IMR-90 (cell line): ENCODE measurements around the gene MYH9. TPM values are rescaled to one million over a fixed set of nuclear protein-coding genes. Genes with fewer than 3 reads are reported as not detected.

ENCODE experiments used
- ATAC-seq: fragments of 200-7000 bp; cut with Tn5 transposase; 2 replicates; pipeline ENCODE4 v1.9.1; 2020; ENCODE audit warnings: low read depth, mild to moderate bottlenecking, moderate library complexity
- BruUV-seq: library from RNA; stranded (reverse); fragments of 400-500 nt; replicated peaks from 2 replicates; lab custom pipeline; 2021; lab: Mats Ljungman, UMichigan
- CTCF ChIA-PET: fragments of 300-600 bp; formaldehyde crosslinking; extraction: SDS; loops from one replicate; lab custom pipeline; 2021; ENCODE audit warnings: antibody characterized with exemption; lab: Yijun Ruan, JAX
- POLR2A ChIA-PET: fragments of 300-600 bp; sonication (Branson Sonifier 250); formaldehyde crosslinking; loops from one replicate; lab custom pipeline; 2022; ENCODE audit warnings: antibody characterized with exemption; ENCODE audit not compliant: unreplicated experiment; lab: Charles Lee
- DNase-seq: peaks from one replicate; pipeline ENCODE4 v3.0.0; 2013
- H2AFZ ChIP-seq: replicated peaks from 2 replicates; pipeline ENCODE3; 2013; ENCODE audit warnings: low read length, mild to moderate bottlenecking; ENCODE audit not compliant: poor library complexity
- H2AK5ac ChIP-seq: 2 replicates; pipeline ENCODE4 v1.6.1; 2013; ENCODE audit warnings: low read depth, low read length, inconsistent platforms
- H2AK9ac ChIP-seq: replicated peaks from 2 replicates; pipeline ENCODE3; 2013; ENCODE audit warnings: mild to moderate bottlenecking, low read depth, low read length, moderate library complexity; ENCODE audit not compliant: poor library complexity
- H2BK120ac ChIP-seq: 2 replicates; pipeline ENCODE4 v1.6.1; 2013; ENCODE audit warnings: low read depth, low read length, inconsistent platforms
- H2BK15ac ChIP-seq: 3 replicates; pipeline ENCODE4 v1.6.1; 2013; ENCODE audit warnings: low read depth, low read length, inconsistent platforms
- H2BK20ac ChIP-seq: 2 replicates; pipeline ENCODE4 v1.6.1; 2013; ENCODE audit warnings: low read depth, mild to moderate bottlenecking, inconsistent platforms, low read length, moderate library complexity
- H2BK5ac ChIP-seq: 2 replicates; pipeline ENCODE4 v1.6.1; 2013; ENCODE audit warnings: mild to moderate bottlenecking, low read depth, low read length, inconsistent platforms; ENCODE audit not compliant: poor library complexity, severe bottlenecking
- H3K14ac ChIP-seq: replicated peaks from 2 replicates; pipeline ENCODE4 v1.6.1; 2013; ENCODE audit warnings: low read depth, low read length, inconsistent platforms
- H3K18ac ChIP-seq: 2 replicates; pipeline ENCODE4 v1.6.1; 2013; ENCODE audit warnings: low read depth, low read length, control low read depth
- H3K23ac ChIP-seq: 2 replicates; pipeline ENCODE4 v1.6.1; 2013; ENCODE audit warnings: low read depth, low read length, inconsistent platforms
- H3K27ac ChIP-seq: 2 replicates; pipeline ENCODE4 v1.5.1; 2013; ENCODE audit warnings: mild to moderate bottlenecking, control low read depth, low read length; ENCODE audit not compliant: insufficient read depth
- H3K27me3 ChIP-seq: 2 replicates; pipeline ENCODE4 v1.6.1; 2013; ENCODE audit warnings: low read length; ENCODE audit not compliant: control insufficient read depth, insufficient read depth
- H3K36me3 ChIP-seq: 2 replicates; pipeline ENCODE4 v1.6.1; 2013; ENCODE audit warnings: low read length, mixed read lengths; ENCODE audit not compliant: control insufficient read depth, insufficient read depth
- H3K4ac ChIP-seq: 2 replicates; pipeline ENCODE4 v1.6.1; 2013; ENCODE audit warnings: low read depth, low read length, inconsistent platforms
- H3K4me1 ChIP-seq: 2 replicates; pipeline ENCODE4 v1.6.1; 2013; ENCODE audit warnings: low read length, mixed read lengths; ENCODE audit not compliant: control insufficient read depth, insufficient read depth
- H3K4me2 ChIP-seq: 2 replicates; pipeline ENCODE4 v1.6.1; 2013; ENCODE audit warnings: low read depth, mild to moderate bottlenecking, control low read depth, low read length, moderate library complexity
- H3K4me3 ChIP-seq: 2 replicates; pipeline ENCODE4 v1.5.1; 2013; ENCODE audit warnings: low read depth, mild to moderate bottlenecking, control low read depth, low read length, moderate library complexity; ENCODE audit not compliant: insufficient read depth
- H3K56ac ChIP-seq: 2 replicates; pipeline ENCODE4 v1.6.1; 2013; ENCODE audit warnings: low read length, inconsistent platforms; ENCODE audit not compliant: insufficient read depth; ENCODE audit errors: extremely low read depth
- H3K79me1 ChIP-seq, 2 experiments: 2 replicates each; pipeline ENCODE4 v1.6.1; 2013; ENCODE audit warnings: low read length in 2 of 2, inconsistent platforms in 1 of 2, low read depth in 1 of 2
- H3K9ac ChIP-seq: 2 replicates; pipeline ENCODE4 v1.6.1; 2013; ENCODE audit warnings: low read depth, low read length, control low read depth
- H3K9me1 ChIP-seq: 2 replicates; pipeline ENCODE4 v1.6.1; 2013; ENCODE audit warnings: low read length, inconsistent platforms; ENCODE audit not compliant: insufficient read depth
- H3K9me3 ChIP-seq: 2 replicates; pipeline ENCODE4 v1.6.1; 2013; ENCODE audit warnings: low read length; ENCODE audit not compliant: control insufficient read depth, insufficient read depth
- H4K20me1 ChIP-seq: 2 replicates; pipeline ENCODE4 v1.6.1; 2013; ENCODE audit warnings: low read length, inconsistent platforms; ENCODE audit not compliant: insufficient read depth
- H4K5ac ChIP-seq: 2 replicates; pipeline ENCODE4 v1.6.1; 2013; ENCODE audit warnings: mild to moderate bottlenecking, low read depth, low read length, control low read depth
- H4K8ac ChIP-seq, 2 experiments: 2 replicates each; pipeline ENCODE4 v1.6.1; 2013; ENCODE audit warnings: low read depth in 2 of 2, low read length in 2 of 2, control low read depth in 1 of 2, inconsistent platforms in 1 of 2
- H4K91ac ChIP-seq: 2 replicates; pipeline ENCODE4 v1.6.1; 2013; ENCODE audit warnings: low read depth, low read length, inconsistent platforms; ENCODE audit not compliant: insufficient read depth
- BHLHE40 ChIP-seq: fragments of 150-350 bp; IDR thresholded peaks from 2 replicates; pipeline ENCODE4 v1.6.1; 2016; ENCODE audit warnings: mild to moderate bottlenecking, low read depth, low read length
- CEBPB ChIP-seq: IDR thresholded peaks from 2 replicates; pipeline ENCODE4 v1.6.1; 2012; ENCODE audit warnings: low read depth, low read length, improper control_type of control experiment
- CHD1 ChIP-seq: IDR thresholded peaks from 2 replicates; pipeline ENCODE4 v1.6.1; 2012; ENCODE audit warnings: low read depth, low read length, improper control_type of control experiment
- ELK1 ChIP-seq: fragments of 150-350 bp; IDR thresholded peaks from 2 replicates; pipeline ENCODE4 v1.6.1; 2016; ENCODE audit warnings: low read depth, mild to moderate bottlenecking, low read length, moderate library complexity, borderline replicate concordance
- FOS ChIP-seq: fragments of 150-350 bp; IDR thresholded peaks from 2 replicates; pipeline ENCODE4 v1.6.1; 2016; ENCODE audit warnings: low read depth, low read length
- MAFK ChIP-seq: IDR thresholded peaks from 2 replicates; pipeline ENCODE4 v1.6.1; 2012; ENCODE audit warnings: low read depth, low read length, improper control_type of control experiment
- MAZ ChIP-seq: IDR thresholded peaks from 2 replicates; pipeline ENCODE4 v1.6.1; 2012; ENCODE audit warnings: low read depth, mild to moderate bottlenecking, low read length, improper control_type of control experiment, moderate library complexity, borderline replicate concordance
- MXI1 ChIP-seq: IDR thresholded peaks from 2 replicates; pipeline ENCODE4 v1.6.1; 2012; ENCODE audit warnings: low read depth, mild to moderate bottlenecking, low read length, moderate library complexity, borderline replicate concordance
- NFE2L2 ChIP-seq: fragments of 150-350 bp; IDR thresholded peaks from 2 replicates; pipeline ENCODE4 v1.6.1; 2016; ENCODE audit warnings: low read depth, mild to moderate bottlenecking, low read length
- POLR2A ChIP-seq: IDR thresholded peaks from 2 replicates; pipeline ENCODE4 v1.6.1; 2012; ENCODE audit warnings: mild to moderate bottlenecking, low read depth, low read length
- RAD21 ChIP-seq: IDR thresholded peaks from 2 replicates; pipeline ENCODE4 v1.6.1; 2012; ENCODE audit warnings: low read length, improper control_type of control experiment
- RCOR1 ChIP-seq: IDR thresholded peaks from 2 replicates; pipeline ENCODE4 v1.6.1; 2012; ENCODE audit warnings: mild to moderate bottlenecking, low read length, improper control_type of control experiment; ENCODE audit not compliant: insufficient replicate concordance
- RFX5 ChIP-seq: IDR thresholded peaks from 2 replicates; pipeline ENCODE4 v1.8.0; 2012; ENCODE audit warnings: low read depth, mild to moderate bottlenecking, low read length, moderate library complexity
- SMC3 ChIP-seq: fragments of 150-350 bp; IDR thresholded peaks from 2 replicates; pipeline ENCODE4 v1.6.1; 2016; ENCODE audit warnings: low read depth, mild to moderate bottlenecking, antibody characterized with exemption, low read length, moderate library complexity
- WGBS, 2 experiments: methylation state at CpG; one replicate each; pipeline versions ENCODE4 v1.1.5 to v1.1.7; 2013; ENCODE audit warnings: missing lambda C conversion rate in 2 of 2; ENCODE audit not compliant: insufficient read length in 1 of 2; ENCODE audit errors: extremely low coverage in 2 of 2; 5-methylcytosine and 5-hydroxymethylcytosine counted together
- dilution Hi-C: fragments of 300-500 bp; cut with HindIII; formaldehyde crosslinking; loops from one replicate; pipeline ENCODE4 v1.14.3; 2018; ENCODE audit warnings: low sequenced_read_pairs; ENCODE audit not compliant: unreplicated experiment
- in situ Hi-C: fragments of 300-500 bp; cut with MboI; formaldehyde crosslinking; loops from 3 replicates; pipeline ENCODE4 v1.14.3; 2019; ENCODE audit warnings: low sequenced_read_pairs, inconsistent platforms, mixed read lengths
- intact Hi-C: fragments of 100-400 bp; cut with micrococcal nuclease; formaldehyde crosslinking; loops from 2 replicates; pipeline ENCODE4 v1.10.0; 2022
- polyA plus RNA-seq, 3 experiments: library from polyadenylated mRNA; depleted of rRNA; stranded (reverse); fragments of >200 nt; gene quantifications; 2 replicates each; pipeline ENCODE4 v1.2.3, GENCODE V29; 2012; ENCODE audit warnings: low replicate concordance in 1 of 3
- total RNA-seq: library from RNA; depleted of rRNA; stranded (reverse); fragments of >200 nt; gene quantifications from 2 replicates; pipeline ENCODE4 v1.2.3, GENCODE V29; 2012
- TF ChIP-seq, protein P1 (sequence below): conservative IDR thresholded peaks from 2 replicates; pipeline ENCODE4 v1.5.1; 2012; ENCODE audit warnings: mild to moderate bottlenecking, low read depth, low read length, improper control_type of control experiment

Gene MYH9
- total and polyA plus RNA-seq, 2 of the 4 experiments (the other 2 are of a cell fraction): 475 to 554 TPM

DNA sequence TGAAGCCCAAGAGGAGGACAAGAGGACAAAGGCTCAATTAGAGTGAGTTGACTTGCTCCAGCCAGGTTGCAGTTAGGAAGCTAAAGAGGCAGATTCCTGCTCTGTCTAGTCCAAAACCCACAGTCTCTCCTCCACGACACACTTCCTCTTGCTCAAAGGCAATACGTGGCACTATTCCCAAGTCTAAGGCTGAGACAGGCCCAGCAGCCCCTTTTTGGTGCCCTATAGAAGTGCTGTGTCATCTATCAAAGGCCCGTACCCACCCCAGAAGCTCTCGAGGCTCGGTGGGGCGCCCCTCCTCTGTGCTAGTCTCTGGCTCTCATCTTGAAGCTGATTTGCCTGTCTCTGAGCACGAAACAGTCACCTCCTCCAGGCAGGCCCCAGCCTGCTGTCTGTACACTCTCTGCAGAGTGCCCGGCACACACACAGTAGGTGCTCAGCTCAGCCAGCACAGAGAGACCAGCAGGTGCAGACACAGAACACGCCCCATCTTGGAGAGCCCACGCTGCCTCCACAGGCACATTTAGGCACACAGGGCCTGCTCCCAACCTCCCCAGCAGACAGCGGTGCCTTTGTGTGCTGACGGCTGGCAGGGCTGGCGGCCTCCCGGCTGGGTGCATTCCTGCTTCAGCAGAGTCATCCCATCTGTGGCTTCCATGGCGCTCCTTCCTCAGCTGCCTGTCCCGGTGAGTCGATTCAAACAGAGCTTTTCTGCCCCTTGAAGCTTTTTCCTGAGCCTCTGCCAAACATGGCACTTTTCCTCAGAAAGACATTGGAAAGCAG lies 52.8 kb downstream of the MYH9 start:
- Histone ChIP-seq H2BK120ac (peak overlapping the region; percentile 97), H3K27me3 (no peaks in the 10 kb centered on the region), H3K36me3 (peaks cover 89% of the 10 kb centered on the region), H3K79me1 (peaks cover 4 to 84% of the 10 kb centered on the region in 2 experiments; a peak in 2 of 4 replicates), H3K4ac (peak overlapping the region; percentile 99), H3K27ac (peak overlapping the region; percentile 87), H3K9me3 (no peaks in the 10 kb centered on the region), H4K20me1 (peaks cover 84% of the 10 kb centered on the region), H4K91ac (peak overlapping the region; percentile 92), H3K9ac (peak overlapping the region; percentile 56), H3K23ac (peak overlapping the region; percentile 93), H2BK5ac (peak overlapping the region; percentile 100), H2AK9ac (peak overlapping the region; percentile 82), H3K18ac (peak overlapping the region; percentile 82), H3K14ac (peak overlapping the region; percentile 87), H3K9me1 (peaks cover 37% of the 10 kb centered on the region), H2BK15ac (peak overlapping the region; percentile 56; the same call in 2 of the 3 replicates), H3K4me2 (no peak overlapping the region; the same call in 1 of the 2 replicates), H2AFZ (peak overlapping the region; percentile 63), H2AK5ac (peak overlapping the region; percentile 93), H4K5ac (peak overlapping the region; percentile 67), H3K56ac (peak overlapping the region; percentile 88), H4K8ac (peak overlapping the region; percentile 69 to 88), H3K4me3 (no peak overlapping the region), H2BK20ac (peak overlapping the region; percentile 47), H3K4me1 (peaks cover 73% of the 10 kb centered on the region)
- no TSS peak for BruUV-seq
- ChIA-PET POLR2A (interaction anchor here (0.9 kb wide), 1 partner anchor 147 kb away, joined by 3 read pairs; no protein-coding TSS in a partner anchor), CTCF (no interaction called here)
- ATAC-seq: peak; percentile 35
- intact Hi-C loops: no loop called here
- peak; percentile 84 for DNase-seq
- 41% methylated on average over 11 of the region's 17 CpGs; no CpG with 5 or more reads in 1 of the 2 experiments for WGBS, 2 experiments
- dilution Hi-C loops: no loop called here
- in situ Hi-C loops: no loop called here
- TF ChIP-seq BHLHE40 (no peak), NFE2L2 (peak; percentile 60), MAZ (no peak), FOS (no peak), RCOR1 (no peak), MAFK (peak; percentile 1; the same call in 1 of the 2 replicates), RAD21 (peak; percentile 29), CHD1 (peak; percentile 83), RFX5 (no peak), MXI1 (0 out of 2 replicates have a peak, but pooled peaks have one; percentile 14), SMC3 (no peak), ELK1 (no peak), POLR2A (no peak; the same call in 1 of the 2 replicates), CEBPB (no peak)
- TF ChIP-seq, protein P1, sequence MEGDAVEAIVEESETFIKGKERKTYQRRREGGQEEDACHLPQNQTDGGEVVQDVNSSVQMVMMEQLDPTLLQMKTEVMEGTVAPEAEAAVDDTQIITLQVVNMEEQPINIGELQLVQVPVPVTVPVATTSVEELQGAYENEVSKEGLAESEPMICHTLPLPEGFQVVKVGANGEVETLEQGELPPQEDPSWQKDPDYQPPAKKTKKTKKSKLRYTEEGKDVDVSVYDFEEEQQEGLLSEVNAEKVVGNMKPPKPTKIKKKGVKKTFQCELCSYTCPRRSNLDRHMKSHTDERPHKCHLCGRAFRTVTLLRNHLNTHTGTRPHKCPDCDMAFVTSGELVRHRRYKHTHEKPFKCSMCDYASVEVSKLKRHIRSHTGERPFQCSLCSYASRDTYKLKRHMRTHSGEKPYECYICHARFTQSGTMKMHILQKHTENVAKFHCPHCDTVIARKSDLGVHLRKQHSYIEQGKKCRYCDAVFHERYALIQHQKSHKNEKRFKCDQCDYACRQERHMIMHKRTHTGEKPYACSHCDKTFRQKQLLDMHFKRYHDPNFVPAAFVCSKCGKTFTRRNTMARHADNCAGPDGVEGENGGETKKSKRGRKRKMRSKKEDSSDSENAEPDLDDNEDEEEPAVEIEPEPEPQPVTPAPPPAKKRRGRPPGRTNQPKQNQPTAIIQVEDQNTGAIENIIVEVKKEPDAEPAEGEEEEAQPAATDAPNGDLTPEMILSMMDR: no peak
